ENCODE data around the gene FBXO34. TPM values are rescaled to one million over a fixed set of nuclear protein-coding genes. Genes with fewer than 3 reads are reported as not detected.

FBXO34 gene
- total RNA-seq, 4 donors from 2014 or later = 28.8 to 44.4 (median 33.8) TPM

- DNase-seq (ENCODE audit: low spot score in 2 of 2) = no peak
- Histone ChIP-seq H3K9me3 (no peaks in the 10 kb centered on the region), H3K27ac (no peak overlapping the region), H3K4me1 (peaks cover 8% of the 10 kb centered on the region), H3K36me3 (peaks cover 19% of the 10 kb centered on the region), H3K4me3 (no peak overlapping the region), H3K27me3 (no peaks in the 10 kb centered on the region)
- TF ChIP-seq POLR2AphosphoS5 (IDR thresholded peaks at IDR 0.05) = peak in 1 of 3 donors; percentile 23
- no peak for TF ChIP-seq EP300 (IDR thresholded peaks at IDR 0.05)
- WGBS = 79% methylated on average over 5 of the region's 5 CpGs
These were observed 127.5 kb downstream of the FBXO34 start for GRCh38 chr14:55398679-55399078.

GRCh38 chr14:55399183-55399582, 128.0 kb downstream of the FBXO34 start:
- Histone ChIP-seq H3K9me3 (no peaks in the 10 kb centered on the region), H3K4me1 (peaks cover 8% of the 10 kb centered on the region), H3K4me3 (no peak overlapping the region), H3K36me3 (peaks cover 16% of the 10 kb centered on the region), H3K27me3 (no peaks in the 10 kb centered on the region), H3K27ac (peak overlapping the region; percentile 31)
- no peak for TF ChIP-seq EP300 (IDR thresholded peaks at IDR 0.05)
- TF ChIP-seq POLR2AphosphoS5 (IDR thresholded peaks at IDR 0.05) = no peak
- no peak for TF ChIP-seq CTCF (IDR thresholded peaks at IDR 0.05)
- TF ChIP-seq POLR2A (IDR thresholded peaks at IDR 0.05) = no peak
- no peak for DNase-seq (ENCODE audit: low spot score in 2 of 2)
- 97% methylated on average over 1 of the region's 1 CpG for WGBS

GRCh38 chr14:55399852-55400251, 128.6 kb downstream of the FBXO34 start:
- TF ChIP-seq CTCF (IDR thresholded peaks at IDR 0.05) (no peak), EP300 (IDR thresholded peaks at IDR 0.05) (no peak), POLR2AphosphoS5 (IDR thresholded peaks at IDR 0.05) (no peak), POLR2A (IDR thresholded peaks at IDR 0.05) (no peak)
- Histone ChIP-seq H3K27ac (no peak overlapping the region), H3K36me3 (peaks cover 10% of the 10 kb centered on the region), H3K4me1 (peaks cover 8% of the 10 kb centered on the region), H3K9me3 (no peaks in the 10 kb centered on the region), H3K27me3 (no peaks in the 10 kb centered on the region), H3K4me3 (no peak overlapping the region)
- WGBS = 76% methylated on average over 2 of the region's 2 CpGs
- DNase-seq (ENCODE audit: low spot score in 2 of 2) = no peak

- Histone ChIP-seq H3K4me1 (peaks cover 8% of the 10 kb centered on the region), H3K36me3 (no peaks in the 10 kb centered on the region), H3K4me3 (no peak overlapping the region), H3K9me3 (no peaks in the 10 kb centered on the region), H3K27ac (no peak overlapping the region), H3K27me3 (no peaks in the 10 kb centered on the region)
- DNase-seq (ENCODE audit: low spot score in 2 of 2) = no peak
- WGBS = 86% methylated on average over 6 of the region's 6 CpGs
- no peak for TF ChIP-seq EP300 (IDR thresholded peaks at IDR 0.05)
- no peak for TF ChIP-seq CTCF (IDR thresholded peaks at IDR 0.05)
- TF ChIP-seq POLR2AphosphoS5 (IDR thresholded peaks at IDR 0.05) = no peak
- no peak for TF ChIP-seq POLR2A (IDR thresholded peaks at IDR 0.05)
These were observed 130.5 kb downstream of the FBXO34 start for GRCh38 chr14:55401751-55402150.

Other genes with a start within 250 kb of the FBXO34 start
- 1 to 10 TPM; 1.3 to 3.4 (median 2.3) TPM for gene WDHD1, start 244.3 kb upstream of the FBXO34 start, total RNA-seq
- 10 to 100 TPM; 10.0 to 12.0 (median 11.6) TPM for gene SOCS4, start 244.2 kb upstream of the FBXO34 start, total RNA-seq
- 10 to 100 TPM; 40.3 to 95.5 (median 59.7) TPM for gene MAPK1IP1L, start 219.8 kb upstream of the FBXO34 start, total RNA-seq
- 100 to 1,000 TPM; 448 to 713 (median 594) TPM for gene LGALS3, start 142.2 kb upstream of the FBXO34 start, total RNA-seq
- 1 to 10 TPM in 3 of 4 donors, under 1 TPM in 1; 0.72 to 2.6 (median 1.9) TPM for gene DLGAP5, start 79.8 kb upstream of the FBXO34 start, total RNA-seq
- 10 to 100 TPM in 3 of 4 donors, 1 to 10 TPM in 1; 8.5 to 27.6 (median 14.8) TPM for gene ATG14, start 140.4 kb downstream of the FBXO34 start, total RNA-seq
- not detected for gene TBPL2, start 169.2 kb downstream of the FBXO34 start, total RNA-seq

All from suprapubic skin (tissue), 4 donors.